Adrenal gland (tissue), 5 donors: ENCODE measurements around the gene MAB21L2.

Experiments used
- POLR2A ChIP-seq, 2 donors: fragments of 450-650 bp; IDR thresholded peaks; one replicate each; pipeline ENCODE4 v1.6.1; 2017; ENCODE audit warnings: antibody characterized with exemption in 2 of 2, mild to moderate bottlenecking in 2 of 2, moderate library complexity in 1 of 2
- TF ChIP-seq, protein P1 (sequence below), 6 experiments: fragments of 450-650 bp in 4 of 6; fragments of 200-600 bp in 2 of 6; sonication (generic) in 1 of 6; IDR thresholded peaks; 1 replicate in 5 of 6; 2 replicates in 1 of 6; pipeline versions ENCODE4 v1.5.1 to v1.8.0; 2016 to 2021; ENCODE audit warnings: antibody characterized with exemption in 6 of 6, mild to moderate bottlenecking in 2 of 6, moderate library complexity in 1 of 6
- donor health status: DM: no; HTN: no; CAD: no.

GRCh38 chr4:150582873-150583286 lies 929 bp downstream of the MAB21L2 start:
- TF ChIP-seq, protein P1, sequence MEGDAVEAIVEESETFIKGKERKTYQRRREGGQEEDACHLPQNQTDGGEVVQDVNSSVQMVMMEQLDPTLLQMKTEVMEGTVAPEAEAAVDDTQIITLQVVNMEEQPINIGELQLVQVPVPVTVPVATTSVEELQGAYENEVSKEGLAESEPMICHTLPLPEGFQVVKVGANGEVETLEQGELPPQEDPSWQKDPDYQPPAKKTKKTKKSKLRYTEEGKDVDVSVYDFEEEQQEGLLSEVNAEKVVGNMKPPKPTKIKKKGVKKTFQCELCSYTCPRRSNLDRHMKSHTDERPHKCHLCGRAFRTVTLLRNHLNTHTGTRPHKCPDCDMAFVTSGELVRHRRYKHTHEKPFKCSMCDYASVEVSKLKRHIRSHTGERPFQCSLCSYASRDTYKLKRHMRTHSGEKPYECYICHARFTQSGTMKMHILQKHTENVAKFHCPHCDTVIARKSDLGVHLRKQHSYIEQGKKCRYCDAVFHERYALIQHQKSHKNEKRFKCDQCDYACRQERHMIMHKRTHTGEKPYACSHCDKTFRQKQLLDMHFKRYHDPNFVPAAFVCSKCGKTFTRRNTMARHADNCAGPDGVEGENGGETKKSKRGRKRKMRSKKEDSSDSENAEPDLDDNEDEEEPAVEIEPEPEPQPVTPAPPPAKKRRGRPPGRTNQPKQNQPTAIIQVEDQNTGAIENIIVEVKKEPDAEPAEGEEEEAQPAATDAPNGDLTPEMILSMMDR (IDR thresholded peaks at IDR 0.05) = no peak
- no peak for TF ChIP-seq POLR2A (IDR thresholded peaks at IDR 0.05)
